GM19238 (cell line): ENCODE results near the gene WNT6.

Experiments used
- DNase-seq: peaks from one replicate; pipeline ENCODE4 v3.0.0; 2011; ENCODE audit warnings: low spot score; ENCODE audit not compliant: insufficient read length

The WNT6 gene

DNA sequence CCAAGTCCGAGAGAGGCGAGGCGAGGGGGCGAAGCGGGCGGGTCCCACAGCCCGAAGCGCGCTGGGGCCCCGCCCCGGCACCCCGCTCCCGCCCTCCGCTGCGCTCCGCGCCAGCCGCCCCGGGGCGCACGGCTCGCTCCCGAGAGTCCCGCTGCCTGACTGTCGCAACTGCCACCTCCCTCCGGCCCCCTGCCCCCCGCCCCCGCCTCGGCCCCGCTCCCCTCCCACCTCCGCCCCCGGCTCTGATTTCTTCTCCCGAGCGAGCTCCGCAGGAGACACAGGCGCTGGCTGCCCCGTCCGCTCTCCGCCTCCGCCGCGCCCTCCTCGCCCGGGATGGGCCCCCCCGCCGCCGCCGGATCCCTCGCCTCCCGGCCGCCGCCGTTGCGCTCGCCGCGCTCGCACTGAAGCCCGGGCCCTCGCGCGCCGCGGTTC, at the start of gene WNT6:
TSS of gene WNT6 (plus strand) at position 250 of the 432 bp plus-strand sequence. CDS start 233 bp downstream, outside the sequence.
- DNase-seq: no peak

DNA sequence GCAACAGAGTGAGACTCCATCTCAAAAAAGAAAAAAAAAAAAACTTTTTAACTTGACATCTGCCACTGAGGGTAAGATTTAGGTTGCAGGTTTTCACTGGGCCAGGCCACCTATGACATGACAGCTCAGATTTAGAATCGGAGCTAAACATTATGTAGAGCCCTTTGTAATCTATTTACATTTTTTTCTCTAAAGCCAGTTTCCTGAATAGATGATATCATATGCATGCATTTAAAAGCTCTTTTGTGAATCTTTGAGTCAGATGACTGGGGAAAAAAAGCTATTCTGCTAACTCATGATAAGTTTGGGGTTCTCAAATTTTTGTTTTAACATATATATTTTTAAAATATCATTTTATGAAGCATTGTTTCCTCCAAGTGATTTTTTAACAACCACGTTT, 49.3 kb upstream of the WNT6 start:
- DNase-seq: no peak

DNA sequence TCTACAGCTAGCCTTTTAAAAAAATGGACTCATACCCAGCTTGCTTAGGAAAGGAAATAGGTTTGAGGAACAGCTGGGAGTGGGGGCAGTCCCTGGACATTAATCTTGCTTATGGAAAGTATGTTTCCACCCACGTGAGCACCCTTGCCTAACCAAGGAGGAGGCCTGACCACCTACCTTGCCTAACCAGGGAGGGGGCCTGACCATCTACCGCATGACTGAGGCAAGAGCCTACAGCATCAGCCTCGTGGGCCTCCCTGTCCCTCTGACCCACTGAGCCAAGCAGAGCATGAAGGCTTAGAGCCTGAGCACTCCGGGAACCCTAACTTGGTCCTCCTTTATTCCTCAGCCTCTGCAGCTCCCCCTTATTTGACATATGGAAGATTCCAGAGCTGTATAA, 48.2 kb upstream of the WNT6 start:
- DNase-seq: no peak

DNA sequence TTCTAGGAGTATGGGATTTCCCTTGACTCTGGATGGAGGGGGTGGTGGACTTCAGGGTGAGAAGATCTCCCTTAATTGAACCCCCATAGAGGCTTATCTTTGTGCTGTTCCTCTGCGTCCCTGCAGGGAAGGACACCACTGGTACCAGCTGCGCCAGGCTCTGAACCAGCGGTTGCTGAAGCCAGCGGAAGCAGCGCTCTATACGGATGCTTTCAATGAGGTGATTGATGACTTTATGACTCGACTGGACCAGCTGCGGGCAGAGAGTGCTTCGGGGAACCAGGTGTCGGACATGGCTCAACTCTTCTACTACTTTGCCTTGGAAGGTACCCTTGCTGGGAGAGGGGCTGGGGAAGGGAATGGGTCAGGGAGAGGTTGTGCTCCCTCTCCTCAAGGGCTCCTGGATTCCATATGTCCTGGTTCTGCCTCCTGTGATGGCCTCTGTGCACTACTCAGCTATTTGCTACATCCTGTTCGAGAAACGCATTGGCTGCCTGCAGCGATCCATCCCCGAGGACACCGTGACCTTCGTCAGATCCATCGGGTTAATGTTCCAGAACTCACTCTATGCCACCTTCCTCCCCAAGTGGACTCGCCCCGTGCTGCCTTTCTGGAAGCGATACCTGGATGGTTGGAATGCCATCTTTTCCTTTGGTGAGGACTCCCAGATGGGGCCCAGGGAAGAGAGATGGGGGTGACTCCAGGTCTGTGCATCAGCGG, 47.3 kb upstream of the WNT6 start:
- no peak for DNase-seq

DNA sequence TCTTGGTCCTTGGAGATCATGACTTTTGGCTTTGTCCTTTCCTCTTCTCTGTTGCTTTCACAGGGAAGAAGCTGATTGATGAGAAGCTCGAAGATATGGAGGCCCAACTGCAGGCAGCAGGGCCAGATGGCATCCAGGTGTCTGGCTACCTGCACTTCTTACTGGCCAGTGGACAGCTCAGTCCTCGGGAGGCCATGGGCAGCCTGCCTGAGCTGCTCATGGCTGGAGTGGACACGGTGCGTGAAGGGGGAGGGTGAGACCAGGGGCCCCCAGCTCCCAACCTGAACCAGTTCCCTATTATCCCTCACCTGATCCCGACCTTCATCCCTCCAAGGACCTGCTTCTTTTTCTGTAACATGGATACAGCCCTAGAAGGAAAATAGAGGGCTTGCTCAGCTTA, 46.7 kb upstream of the WNT6 start:
- DNase-seq: no peak

DNA sequence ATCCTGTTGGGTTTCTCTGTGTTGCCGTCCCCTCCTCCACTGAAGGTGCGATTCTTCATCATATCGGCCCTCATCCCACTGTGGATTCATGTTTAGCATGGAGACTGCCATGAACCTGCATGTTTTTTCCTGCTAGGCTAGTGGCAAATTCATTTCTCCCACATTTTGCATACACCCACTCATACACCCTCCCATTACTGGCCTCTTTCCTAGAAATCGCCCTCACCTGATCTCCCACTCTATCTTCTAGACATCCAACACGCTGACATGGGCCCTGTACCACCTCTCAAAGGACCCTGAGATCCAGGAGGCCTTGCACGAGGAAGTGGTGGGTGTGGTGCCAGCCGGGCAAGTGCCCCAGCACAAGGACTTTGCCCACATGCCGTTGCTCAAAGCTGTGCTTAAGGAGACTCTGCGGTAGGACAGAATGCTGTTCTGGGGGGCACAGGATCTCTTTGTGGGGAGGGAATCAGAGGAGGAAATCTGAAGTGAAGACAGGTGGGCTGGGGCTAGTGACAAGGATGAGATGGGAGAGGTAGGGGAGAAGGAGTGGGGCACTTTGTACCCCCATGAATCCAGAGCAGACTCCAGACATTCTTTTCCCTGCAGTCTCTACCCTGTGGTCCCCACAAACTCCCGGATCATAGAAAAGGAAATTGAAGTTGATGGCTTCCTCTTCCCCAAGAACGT, 45.7 kb upstream of the WNT6 start:
- DNase-seq: no peak

DNA sequence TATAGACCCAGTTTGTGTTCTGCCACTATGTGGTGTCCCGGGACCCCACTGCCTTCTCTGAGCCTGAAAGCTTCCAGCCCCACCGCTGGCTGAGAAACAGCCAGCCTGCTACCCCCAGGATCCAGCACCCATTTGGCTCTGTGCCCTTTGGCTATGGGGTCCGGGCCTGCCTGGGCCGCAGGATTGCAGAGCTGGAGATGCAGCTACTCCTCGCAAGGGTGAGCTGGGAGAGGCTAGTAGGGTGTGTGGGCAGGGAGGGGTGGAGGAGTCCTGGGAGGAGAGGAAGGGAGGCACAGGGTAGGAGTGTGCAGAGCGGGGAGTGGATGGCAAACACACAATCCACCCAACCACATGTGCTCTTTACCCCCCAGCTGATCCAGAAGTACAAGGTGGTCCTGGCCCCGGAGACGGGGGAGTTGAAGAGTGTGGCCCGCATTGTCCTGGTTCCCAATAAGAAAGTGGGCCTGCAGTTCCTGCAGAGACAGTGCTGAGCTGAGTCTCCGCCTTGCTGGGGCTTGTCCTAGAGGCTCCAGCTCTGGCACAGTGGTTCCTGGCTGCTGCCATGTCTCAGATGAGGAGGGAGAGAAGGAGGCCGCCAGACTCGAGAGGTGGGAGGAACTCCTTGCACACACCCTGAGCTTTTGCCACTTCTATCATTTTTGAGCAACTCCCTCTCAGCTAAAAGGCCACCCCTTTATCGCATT, 44.9 kb upstream of the WNT6 start:
- DNase-seq: no peak

DNA sequence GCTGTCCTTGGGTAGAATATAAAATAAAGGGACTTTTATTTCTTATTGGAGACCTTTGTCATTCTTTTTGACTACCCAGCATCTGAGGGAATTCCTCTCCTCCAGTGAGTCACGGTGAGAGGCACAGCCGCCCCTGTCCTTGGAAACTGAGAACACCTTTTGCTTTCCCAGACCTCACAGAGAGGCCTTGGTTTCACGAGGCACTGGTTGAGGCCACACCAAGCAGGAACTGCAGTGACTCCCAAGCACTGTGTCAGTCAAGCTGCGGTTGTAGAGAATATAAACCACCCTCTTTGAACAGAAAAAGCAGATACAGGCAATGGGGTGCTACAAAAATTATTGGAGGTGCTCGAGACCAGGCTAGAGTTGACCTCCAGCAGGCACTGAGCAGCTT, 44.4 kb upstream of the WNT6 start:
- no peak for DNase-seq

DNA sequence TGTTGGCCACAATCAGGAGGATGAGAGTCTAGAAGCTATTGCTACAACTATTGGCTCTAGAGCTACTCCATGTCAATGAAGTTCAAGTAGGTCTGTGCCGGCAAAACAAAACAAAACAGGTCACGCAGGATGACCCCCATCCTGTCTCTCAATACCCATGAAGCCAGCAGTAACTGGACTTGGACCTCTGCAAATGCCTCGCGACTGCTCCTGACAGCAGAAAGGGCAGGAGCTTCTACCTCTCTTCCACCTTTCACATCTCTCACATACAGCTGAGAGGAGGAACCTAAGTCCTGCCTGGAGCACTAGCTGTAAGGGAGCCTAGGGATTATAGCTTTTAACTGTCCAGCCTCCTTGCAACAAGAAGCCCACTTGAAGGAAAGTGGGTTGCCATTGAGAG, 44.0 kb upstream of the WNT6 start:
- DNase-seq: no peak

DNA sequence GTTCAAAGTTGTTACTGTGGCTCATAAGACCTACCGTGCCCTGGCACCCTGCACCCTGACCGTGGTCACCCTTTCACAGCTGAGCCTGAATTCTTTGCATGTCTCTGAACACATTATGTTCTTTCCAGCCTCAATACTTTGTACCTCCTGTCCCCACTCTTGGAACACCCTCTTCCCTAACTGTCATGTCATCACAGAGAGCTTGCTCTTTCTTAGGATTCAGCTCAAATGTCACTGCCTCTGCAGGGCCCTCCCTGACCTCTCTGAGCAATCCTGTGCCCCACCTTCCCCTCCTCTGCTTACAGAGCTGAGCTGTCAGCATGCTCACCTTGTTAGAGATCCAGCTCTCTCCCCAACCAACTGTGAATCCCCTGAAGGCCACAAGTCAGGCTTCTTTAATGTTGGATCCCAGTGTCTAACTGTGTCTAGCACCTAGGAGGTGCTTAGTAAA, 43.0 kb upstream of the WNT6 start:
- no peak for DNase-seq

DNA sequence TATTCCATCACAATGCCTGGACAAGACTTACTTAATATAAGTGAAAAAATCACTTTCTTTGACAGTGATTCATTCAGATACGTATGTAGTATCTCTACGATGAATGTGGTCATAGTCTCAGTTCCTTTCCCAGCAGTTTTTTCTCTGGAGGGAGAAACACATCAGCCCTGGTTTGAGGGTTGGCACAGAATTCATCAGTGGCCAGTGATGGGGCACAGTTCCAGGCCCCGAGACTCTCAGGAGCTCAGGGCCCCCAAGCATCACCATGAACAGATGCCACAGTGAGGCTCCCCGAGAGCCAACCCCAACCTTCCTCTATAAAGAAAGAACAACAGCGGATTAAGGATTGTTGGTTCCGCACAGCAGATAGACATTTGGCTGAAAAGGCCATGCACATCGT, 40.5 kb upstream of the WNT6 start:
- no peak for DNase-seq

DNA sequence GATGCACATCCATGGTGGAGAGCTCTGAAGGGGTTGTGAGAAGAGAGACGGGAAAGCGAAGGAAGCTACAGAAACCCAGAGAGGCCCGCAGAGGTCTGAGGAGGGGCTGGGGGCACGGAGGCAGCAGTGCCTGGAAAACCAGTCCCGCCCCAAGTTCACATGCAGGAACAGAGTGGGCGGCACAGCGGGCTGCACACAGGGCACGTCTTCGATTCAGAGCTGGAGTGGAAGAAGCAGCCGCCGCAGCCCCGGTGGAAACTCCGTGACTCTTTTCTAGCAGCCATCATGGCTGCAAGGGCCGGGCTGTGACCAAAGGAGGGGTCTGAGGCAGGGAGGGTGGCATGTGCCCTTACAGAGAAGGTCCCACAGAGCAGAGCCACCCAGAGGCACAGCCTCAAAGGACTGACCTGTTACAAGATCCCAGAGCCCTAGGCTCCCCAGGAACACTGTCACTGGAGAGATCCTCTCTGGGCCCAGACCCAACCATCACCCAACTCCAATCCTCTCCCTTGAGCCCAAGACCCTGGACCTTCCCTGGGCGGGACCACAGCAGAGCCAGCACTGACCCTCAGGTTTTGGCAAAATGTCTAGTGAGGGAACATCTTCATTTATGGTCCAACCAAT, 38.7 kb upstream of the WNT6 start:
- no peak for DNase-seq

DNA sequence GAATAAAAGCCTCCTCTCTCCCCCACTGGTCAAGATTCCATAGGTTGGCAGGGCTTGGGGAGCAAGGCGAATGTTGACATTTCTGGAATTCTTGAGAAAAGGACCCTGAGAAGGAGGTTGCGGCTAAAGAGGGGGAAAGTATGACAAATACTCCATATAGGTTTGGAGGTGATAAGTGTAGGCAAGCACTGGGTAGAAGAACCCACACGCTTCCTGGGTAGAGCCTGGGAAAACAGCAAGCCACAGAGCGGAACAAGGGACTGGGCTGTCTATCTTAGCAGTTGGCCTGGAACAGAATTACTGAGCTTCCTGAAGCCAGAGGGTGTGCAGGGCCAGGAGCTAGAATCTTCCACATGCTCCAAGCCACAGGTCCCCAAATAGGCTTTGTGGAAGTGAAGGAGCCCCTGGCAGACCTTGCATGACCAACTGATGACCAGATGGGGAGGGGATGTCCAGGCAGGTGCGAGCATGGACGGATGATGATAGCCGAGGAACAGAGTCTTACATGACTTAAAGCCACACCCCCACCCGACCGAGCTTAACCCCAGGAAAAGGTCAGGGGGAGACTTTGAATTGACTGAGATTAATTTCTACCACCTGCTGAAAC, 37.9 kb upstream of the WNT6 start:
- DNase-seq: no peak

DNA sequence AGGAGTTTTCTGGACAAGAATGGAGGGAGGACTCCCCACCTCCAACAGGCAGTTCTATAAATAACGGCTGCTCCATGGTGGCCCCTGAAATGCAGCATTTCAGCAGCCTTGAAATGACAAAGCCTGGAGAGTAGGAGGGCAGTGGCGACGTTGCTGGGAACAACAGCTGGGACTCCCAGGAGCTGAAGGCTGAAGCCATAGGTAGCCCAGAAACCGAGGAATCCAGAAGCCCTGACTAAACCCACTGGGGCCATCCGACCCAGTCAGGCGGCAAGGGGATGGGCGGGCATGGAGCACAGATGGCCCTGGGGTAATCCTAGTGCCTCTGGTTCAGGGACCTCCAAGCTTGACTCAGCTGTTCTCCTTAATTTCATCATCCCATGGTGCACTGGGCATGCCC, 37.0 kb upstream of the WNT6 start:
- no peak for DNase-seq

DNA sequence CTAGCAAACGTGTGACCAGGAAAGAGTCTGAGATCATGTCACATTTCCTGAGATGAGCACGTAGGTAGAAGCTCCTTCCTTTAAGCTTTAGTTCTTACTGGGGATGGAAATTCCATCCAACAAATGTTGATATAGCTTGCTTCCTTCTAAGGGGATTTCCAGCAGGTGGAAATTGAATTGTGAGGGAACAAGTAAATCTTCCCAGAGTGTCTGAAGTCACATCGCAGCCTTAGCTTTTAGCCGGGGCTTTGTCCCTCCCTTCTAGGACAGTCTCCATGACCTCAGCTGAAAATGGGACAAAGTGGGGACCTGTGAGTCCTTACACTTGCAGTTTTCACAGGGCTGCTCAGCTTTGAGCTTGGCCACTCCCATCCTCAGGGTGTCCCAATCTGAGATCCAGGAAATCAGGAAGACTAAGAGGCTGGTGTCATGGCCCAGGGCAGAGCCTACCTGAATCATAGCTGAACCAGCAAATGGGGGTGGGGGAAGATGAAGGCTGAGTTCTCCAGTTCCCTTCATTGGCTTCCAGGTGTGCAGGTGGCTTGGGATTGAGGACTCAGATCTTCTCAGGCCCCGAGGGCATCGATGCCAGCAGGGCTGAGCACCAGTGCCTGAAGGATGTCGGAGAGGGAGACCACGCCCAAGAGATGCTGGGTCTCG, 36.3 kb upstream of the WNT6 start:
- DNase-seq: no peak

DNA sequence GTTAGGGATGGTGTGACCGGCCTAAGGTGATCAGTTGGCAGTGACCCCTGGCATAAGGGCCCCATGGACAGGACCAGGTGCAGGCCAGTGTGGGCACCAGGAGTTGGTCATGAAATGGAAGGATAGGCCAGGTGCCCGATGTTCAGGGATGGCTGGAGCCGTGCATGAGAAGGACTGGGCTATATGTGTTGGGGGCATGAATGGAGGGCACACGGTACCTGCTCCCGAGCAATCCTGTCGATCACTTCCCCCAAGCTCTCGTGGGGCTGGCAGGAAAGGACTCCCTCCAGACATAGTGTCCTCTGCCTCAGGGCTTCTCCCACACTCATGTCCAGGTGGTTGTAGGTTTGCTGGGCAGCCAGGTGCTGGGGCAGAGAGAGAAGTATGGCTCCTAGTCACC, 35.6 kb upstream of the WNT6 start:
- DNase-seq: no peak

DNA sequence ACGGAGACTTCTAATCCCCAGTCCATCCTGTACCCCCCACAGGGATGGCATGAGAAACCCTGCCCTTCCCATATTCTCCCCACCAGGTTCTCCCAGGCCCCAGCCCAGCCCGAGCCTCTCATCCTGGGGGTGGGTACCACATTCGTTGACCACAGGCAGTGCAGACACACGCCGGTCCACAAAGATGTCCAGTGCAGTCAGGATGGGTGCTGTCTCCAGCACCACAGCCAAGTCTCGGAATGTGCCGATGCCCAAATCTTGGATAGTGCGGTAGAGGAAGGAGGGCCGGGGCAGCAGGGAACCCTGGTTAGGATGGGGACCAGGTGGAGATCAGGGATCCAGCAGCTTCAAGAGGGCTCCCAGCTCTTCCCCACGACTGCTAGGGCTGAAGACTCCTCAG, 32.8 kb upstream of the WNT6 start:
- no peak for DNase-seq

DNA sequence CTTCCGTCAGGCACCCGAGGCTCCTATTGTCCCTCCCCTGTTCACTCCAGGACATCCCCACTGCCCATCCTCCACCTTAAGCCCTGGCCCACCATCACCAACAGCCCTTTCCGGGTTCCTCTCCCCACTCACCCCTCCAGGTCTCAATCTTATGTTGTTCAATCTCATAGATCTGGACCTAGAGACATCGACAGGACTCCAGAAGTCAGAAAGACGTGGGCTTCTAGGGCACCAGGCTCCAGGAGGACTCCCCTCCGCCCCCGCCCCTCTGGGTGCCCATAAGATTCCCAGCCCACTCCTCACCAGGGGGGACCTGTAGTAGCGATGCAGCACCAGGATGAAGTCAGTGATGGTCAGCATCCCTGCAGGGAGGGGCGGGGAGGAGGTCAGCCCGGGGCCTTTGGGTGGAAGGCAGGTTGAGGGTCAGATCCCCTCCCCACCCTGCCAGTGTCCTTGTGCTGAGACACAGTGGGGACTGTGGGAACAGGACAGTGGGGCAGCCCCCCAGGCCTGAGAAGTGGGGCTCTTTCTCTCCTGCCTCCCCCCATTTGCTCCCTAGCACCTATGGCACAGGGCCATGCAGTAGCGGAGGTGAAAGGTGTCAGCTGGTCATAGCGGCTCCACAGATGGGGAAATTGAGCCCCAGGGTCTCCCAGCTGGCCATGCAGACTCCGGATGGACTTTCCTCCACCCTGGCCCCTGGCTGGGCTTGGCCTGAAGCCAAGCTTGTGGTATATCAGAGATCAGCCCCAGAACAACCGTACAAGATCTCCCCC, 31.7 kb upstream of the WNT6 start:
- DNase-seq: no peak

DNA sequence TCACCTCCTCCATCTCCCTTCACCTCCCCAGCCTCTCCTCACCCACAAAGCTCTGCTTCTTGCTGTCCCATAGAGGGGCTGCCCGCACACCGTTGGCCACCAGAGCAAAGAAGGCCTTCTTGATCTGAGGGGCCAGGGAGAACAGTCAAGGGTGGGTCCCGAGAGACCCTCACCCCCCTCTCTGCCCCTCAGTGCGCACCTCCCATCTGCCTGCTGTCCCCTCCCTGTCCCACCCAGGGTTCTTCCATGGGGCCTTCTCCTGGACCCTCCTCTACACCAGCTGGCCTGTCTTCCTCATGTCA, 31.2 kb upstream of the WNT6 start:
- DNase-seq: no peak

DNA sequence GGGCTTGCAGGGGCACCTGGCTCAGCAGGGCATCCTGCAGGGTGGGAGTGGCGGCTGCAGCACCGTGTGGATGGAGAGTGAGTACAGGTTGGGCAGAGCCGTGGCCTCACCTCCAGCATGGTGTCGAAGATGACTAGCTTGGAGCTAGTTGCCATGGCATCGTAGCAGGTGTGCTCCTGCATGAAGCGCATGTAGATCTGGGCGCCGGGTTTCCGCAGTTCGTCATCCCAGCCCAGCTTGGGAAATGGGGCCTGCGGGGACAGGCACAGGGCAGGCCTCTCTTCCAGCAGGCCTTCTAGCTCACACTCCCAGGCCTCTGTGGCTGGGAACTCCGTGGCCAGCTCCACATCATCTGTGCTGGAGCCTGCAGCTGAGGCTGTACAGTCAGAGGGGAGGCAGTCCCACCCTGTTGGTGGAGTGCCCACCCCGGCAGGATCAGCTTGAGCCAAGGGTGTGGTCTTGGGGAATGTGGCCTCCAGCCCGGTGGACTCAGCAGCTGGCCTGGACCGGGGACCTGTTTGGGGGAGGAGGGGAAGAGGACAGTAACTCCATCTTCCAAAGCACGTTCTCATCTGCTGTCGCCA, 29.6 kb upstream of the WNT6 start:
- no peak for DNase-seq
